Large intestine (tissue), 12 donors: ENCODE measurements around the gene KRTAP3-2. TPM values are rescaled to one million over a fixed set of nuclear protein-coding genes. Genes with fewer than 3 reads are reported as not detected.
"Not testable (repeated sequence)": the region's sequence is repeated elsewhere in the genome, so short reads cannot be mapped to it uniquely, and the experiment has no call there.

Source experiments
- DNase-seq, 2 donors: peaks; one replicate each; pipeline versions ENCODE4 v3.0.0 to v3.0.0-alpha.2; 2013
- H3K27ac ChIP-seq: one replicate; pipeline ENCODE4 v1.5.1; 2013; ENCODE audit warnings: low read length
- H3K27me3 ChIP-seq: 2 replicates; pipeline ENCODE4 v1.6.1; 2013; ENCODE audit warnings: low read length; ENCODE audit not compliant: control insufficient read depth, insufficient read depth
- H3K36me3 ChIP-seq: 2 replicates; pipeline ENCODE4 v1.6.1; 2013; ENCODE audit warnings: low read length; ENCODE audit not compliant: control insufficient read depth, insufficient read depth
- H3K4me1 ChIP-seq: one replicate; pipeline ENCODE4 v1.6.1; 2013; ENCODE audit warnings: low read length; ENCODE audit not compliant: control insufficient read depth, insufficient read depth
- H3K4me3 ChIP-seq: one replicate; pipeline ENCODE4 v1.5.1; 2013; ENCODE audit warnings: low read length
- H3K9me3 ChIP-seq: one replicate; pipeline ENCODE4 v1.6.1; 2013; ENCODE audit warnings: mild to moderate bottlenecking, low read depth, low read length, moderate library complexity; ENCODE audit not compliant: control insufficient read depth
- WGBS: methylation state at CpG from one replicate; pipeline ENCODE4 v1.1.5; 2013; ENCODE audit warnings: low lambda C conversion rate; ENCODE audit not compliant: insufficient coverage; 5-methylcytosine and 5-hydroxymethylcytosine counted together
- long read RNA-seq, 11 donors: transcript quantifications; one replicate each; lab custom pipeline, GENCODE V29; 2026
- polyA plus RNA-seq: library from polyadenylated mRNA; unstranded; fragments of 120-200 nt; gene quantifications from one replicate; pipeline ENCODE4 v1.2.1, GENCODE V29; 2013

The KRTAP3-2 gene
- not detected for polyA plus RNA-seq
- long read RNA-seq, donor 1, result 0 reads
- long read RNA-seq, donor 2, result 0 reads
- long read RNA-seq, donor 3, result 0 reads
- long read RNA-seq, donor 4, result 0 reads
- long read RNA-seq, donor 5, result 0 reads
- long read RNA-seq, donor 6, result 0 reads
- long read RNA-seq, donor 7, result 0 reads
- long read RNA-seq, donor 8, result 0 reads
- long read RNA-seq, donor 9, result 0 reads
- long read RNA-seq, donor 10, result 0 reads
- long read RNA-seq, donor 11, result 0 reads

- not testable (repeated sequence) for H3K9me3 ChIP-seq, H3K4me1 ChIP-seq, DNase-seq, H3K4me3 ChIP-seq, H3K27ac ChIP-seq, H3K36me3 ChIP-seq, H3K27me3 ChIP-seq
- WGBS, result no CpG with 5 or more reads among the region's 6 CpGs
Measured at GRCh38 chr17:40999563-40999962, at the start of gene KRTAP3-2. KRTAP3-2 (minus strand) TSS chr17:40999906; CDS start chr17:40999853, 53 bp downstream.

- no peak overlapping the region for H3K27ac ChIP-seq
- WGBS, result no CpG with 5 or more reads among the region's 2 CpGs
Measured at GRCh38 chr17:41049110-41049509, 49.4 kb upstream of the KRTAP3-2 start.

GRCh38 chr17:41048441-41048840, 48.7 kb upstream of the KRTAP3-2 start:
- H3K27me3 ChIP-seq, result peaks cover 20% of the 10 kb centered on the region
- H3K36me3 ChIP-seq, result no peaks in the 10 kb centered on the region
- H3K9me3 ChIP-seq, result no peaks in the 10 kb centered on the region
- WGBS, result 52% methylated on average over 2 of the region's 7 CpGs
- no peak overlapping the region for H3K4me3 ChIP-seq
- H3K27ac ChIP-seq, result no peak overlapping the region
- H3K4me1 ChIP-seq, result no peaks in the 10 kb centered on the region
- DNase-seq, result no peak

More at GRCh38 chr17:41049110-41049509, 49.4 kb upstream of the KRTAP3-2 start:
- no peak for DNase-seq
- Histone ChIP-seq H3K36me3 (no peaks in the 10 kb centered on the region), H3K4me1 (no peaks in the 10 kb centered on the region), H3K9me3 (no peaks in the 10 kb centered on the region), H3K4me3 (no peak overlapping the region), H3K27me3 (peaks cover 23% of the 10 kb centered on the region)

- no CpG with 5 or more reads among the region's 33 CpGs for WGBS
- not testable (repeated sequence) for H3K4me3 ChIP-seq, H3K27ac ChIP-seq, DNase-seq, H3K4me1 ChIP-seq, H3K36me3 ChIP-seq, H3K9me3 ChIP-seq
- H3K27me3 ChIP-seq, result peaks cover 20% of the 10 kb centered on the region
Measured at GRCh38 chr17:41046735-41047465, 47.2 kb upstream of the KRTAP3-2 start, which contains the start of gene KRTAP2-1. KRTAP2-1 (minus strand) TSS chr17:41047316; CDS start chr17:41047267, 49 bp downstream.

- DNase-seq, result no peak
- no peak overlapping the region for H3K4me3 ChIP-seq
- peaks cover 16% of the 10 kb centered on the region for H3K27me3 ChIP-seq
- no peaks in the 10 kb centered on the region for H3K36me3 ChIP-seq
- H3K4me1 ChIP-seq, result no peaks in the 10 kb centered on the region
- no peak overlapping the region for H3K27ac ChIP-seq
- 100% methylated on average over 1 of the region's 1 CpG for WGBS
- no peaks in the 10 kb centered on the region for H3K9me3 ChIP-seq
Measured at GRCh38 chr17:41042953-41043352, 43.2 kb upstream of the KRTAP3-2 start.

- not testable (repeated sequence) for H3K4me1 ChIP-seq, DNase-seq, H3K27ac ChIP-seq, H3K27me3 ChIP-seq, H3K36me3 ChIP-seq, H3K9me3 ChIP-seq, H3K4me3 ChIP-seq
- WGBS, result no CpG with 5 or more reads among the region's 14 CpGs
Measured at GRCh38 chr17:41040783-41041571, 41.3 kb upstream of the KRTAP3-2 start, which contains the start of gene KRTAP1-1. KRTAP1-1 (minus strand) TSS chr17:41041450; CDS start chr17:41041397, 53 bp downstream.

GRCh38 chr17:41037853-41038350, 38.2 kb upstream of the KRTAP3-2 start:
- Histone ChIP-seq H3K27ac (no peak overlapping the region), H3K9me3 (no peaks in the 10 kb centered on the region), H3K4me3 (no peak overlapping the region), H3K4me1 (no peaks in the 10 kb centered on the region), H3K36me3 (no peaks in the 10 kb centered on the region), H3K27me3 (peaks cover 3% of the 10 kb centered on the region)
- WGBS, result no CpG with 5 or more reads among the region's 2 CpGs
- no peak for DNase-seq

GRCh38 chr17:41034346-41034935, 34.7 kb upstream of the KRTAP3-2 start, which contains the start of gene KRTAP1-3:
KRTAP1-3 (minus strand) TSS chr17:41034874; CDS start chr17:41034821, 53 bp downstream.
- DNase-seq, H3K27me3 ChIP-seq, H3K4me1 ChIP-seq, H3K36me3 ChIP-seq, H3K9me3 ChIP-seq, H3K27ac ChIP-seq, H3K4me3 ChIP-seq: not testable (repeated sequence)
- no CpG with 5 or more reads among the region's 10 CpGs for WGBS

GRCh38 chr17:41029633-41030245, 30.0 kb upstream of the KRTAP3-2 start, which contains the start of gene KRTAP1-4:
KRTAP1-4 (minus strand) TSS chr17:41030195; CDS start chr17:41030078, 117 bp downstream.
- Histone ChIP-seq H3K9me3 (no peaks in the 10 kb centered on the region), H3K27ac (no peak within 1 kb of the TSS), H3K4me1 (no peaks in the 10 kb centered on the region), H3K36me3 (no peaks in the 10 kb centered on the region), H3K4me3 (no peak within 1 kb of the TSS), H3K27me3 (no peaks in the 10 kb centered on the region)
- WGBS, result no CpG with 5 or more reads among the region's 12 CpGs
- DNase-seq, result no peak
